SK-N-SH (cell line): ENCODE data around the gene CYTH3.

Source experiments
- POLR2AphosphoS5 ChIP-seq: IDR thresholded peaks from 2 replicates; pipeline ENCODE4 v1.6.1; 2012; ENCODE audit warnings: low read depth, low read length
- TCF12 ChIP-seq: IDR thresholded peaks from 2 replicates; pipeline ENCODE4 v1.4.0; 2012
- TF ChIP-seq, protein P1 (sequence below): fragments of 200-600 bp; sonication (generic); IDR thresholded peaks from 2 replicates; pipeline ENCODE4 v1.6.1; 2017; ENCODE audit warnings: antibody characterized with exemption, mild to moderate bottlenecking, moderate library complexity
- TF ChIP-seq, protein P2 (sequence below): IDR thresholded peaks from 2 replicates; pipeline ENCODE4 v1.4.0; 2012; ENCODE audit warnings: low read depth, borderline replicate concordance

DNA sequence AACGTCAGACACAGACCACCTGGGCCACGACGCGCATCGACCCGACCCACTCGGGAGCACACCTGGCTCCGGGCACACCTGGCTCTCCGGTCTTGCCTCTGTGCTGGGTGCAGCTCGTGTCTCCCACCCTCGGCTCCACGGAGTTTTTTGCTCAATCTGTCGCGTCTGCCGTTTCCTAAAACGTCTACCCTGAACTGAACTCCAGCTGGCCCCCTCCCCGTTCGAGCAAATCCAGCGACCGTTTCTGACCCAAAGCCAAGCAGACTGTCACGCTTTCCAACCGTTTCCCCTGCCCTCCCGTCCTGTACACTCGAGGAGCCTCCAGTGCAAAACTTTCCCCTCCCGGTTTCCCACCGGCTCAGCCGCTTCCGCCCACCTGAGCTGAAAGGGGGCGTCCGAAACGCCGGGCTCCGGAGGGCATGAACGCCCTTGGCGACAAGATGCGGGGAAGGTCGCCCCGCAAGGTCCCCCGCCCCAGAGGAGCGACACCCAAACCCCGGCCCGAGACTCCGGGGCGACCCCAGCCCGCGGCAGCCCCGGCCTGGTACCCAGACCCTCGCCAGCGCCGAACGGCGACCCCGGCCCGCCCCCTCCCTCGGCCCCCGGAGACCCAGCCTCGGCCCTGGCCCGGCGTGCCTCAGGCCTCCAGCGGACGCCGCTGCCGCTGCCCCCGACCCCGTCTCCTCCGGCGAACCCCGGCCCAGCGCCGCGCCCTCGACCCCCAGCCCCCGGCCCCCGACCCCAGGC lies 557 bp downstream of the CYTH3 start:
- TF ChIP-seq, protein P1, sequence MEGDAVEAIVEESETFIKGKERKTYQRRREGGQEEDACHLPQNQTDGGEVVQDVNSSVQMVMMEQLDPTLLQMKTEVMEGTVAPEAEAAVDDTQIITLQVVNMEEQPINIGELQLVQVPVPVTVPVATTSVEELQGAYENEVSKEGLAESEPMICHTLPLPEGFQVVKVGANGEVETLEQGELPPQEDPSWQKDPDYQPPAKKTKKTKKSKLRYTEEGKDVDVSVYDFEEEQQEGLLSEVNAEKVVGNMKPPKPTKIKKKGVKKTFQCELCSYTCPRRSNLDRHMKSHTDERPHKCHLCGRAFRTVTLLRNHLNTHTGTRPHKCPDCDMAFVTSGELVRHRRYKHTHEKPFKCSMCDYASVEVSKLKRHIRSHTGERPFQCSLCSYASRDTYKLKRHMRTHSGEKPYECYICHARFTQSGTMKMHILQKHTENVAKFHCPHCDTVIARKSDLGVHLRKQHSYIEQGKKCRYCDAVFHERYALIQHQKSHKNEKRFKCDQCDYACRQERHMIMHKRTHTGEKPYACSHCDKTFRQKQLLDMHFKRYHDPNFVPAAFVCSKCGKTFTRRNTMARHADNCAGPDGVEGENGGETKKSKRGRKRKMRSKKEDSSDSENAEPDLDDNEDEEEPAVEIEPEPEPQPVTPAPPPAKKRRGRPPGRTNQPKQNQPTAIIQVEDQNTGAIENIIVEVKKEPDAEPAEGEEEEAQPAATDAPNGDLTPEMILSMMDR, result no peak
- TF ChIP-seq, protein P2, sequence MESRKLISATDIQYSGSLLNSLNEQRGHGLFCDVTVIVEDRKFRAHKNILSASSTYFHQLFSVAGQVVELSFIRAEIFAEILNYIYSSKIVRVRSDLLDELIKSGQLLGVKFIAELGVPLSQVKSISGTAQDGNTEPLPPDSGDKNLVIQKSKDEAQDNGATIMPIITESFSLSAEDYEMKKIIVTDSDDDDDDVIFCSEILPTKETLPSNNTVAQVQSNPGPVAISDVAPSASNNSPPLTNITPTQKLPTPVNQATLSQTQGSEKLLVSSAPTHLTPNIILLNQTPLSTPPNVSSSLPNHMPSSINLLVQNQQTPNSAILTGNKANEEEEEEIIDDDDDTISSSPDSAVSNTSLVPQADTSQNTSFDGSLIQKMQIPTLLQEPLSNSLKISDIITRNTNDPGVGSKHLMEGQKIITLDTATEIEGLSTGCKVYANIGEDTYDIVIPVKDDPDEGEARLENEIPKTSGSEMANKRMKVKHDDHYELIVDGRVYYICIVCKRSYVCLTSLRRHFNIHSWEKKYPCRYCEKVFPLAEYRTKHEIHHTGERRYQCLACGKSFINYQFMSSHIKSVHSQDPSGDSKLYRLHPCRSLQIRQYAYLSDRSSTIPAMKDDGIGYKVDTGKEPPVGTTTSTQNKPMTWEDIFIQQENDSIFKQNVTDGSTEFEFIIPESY, result no peak
- TF ChIP-seq TCF12 (no peak), POLR2AphosphoS5 (no peak)
